ENCODE data around the gene DISC1. TPM values are rescaled to one million over a fixed set of nuclear protein-coding genes. Genes with fewer than 3 reads are reported as not detected.

The DISC1 gene
- total and polyA plus RNA-seq, 2 experiments from 2014 or later = 2.1 to 6.5 TPM

DNA sequence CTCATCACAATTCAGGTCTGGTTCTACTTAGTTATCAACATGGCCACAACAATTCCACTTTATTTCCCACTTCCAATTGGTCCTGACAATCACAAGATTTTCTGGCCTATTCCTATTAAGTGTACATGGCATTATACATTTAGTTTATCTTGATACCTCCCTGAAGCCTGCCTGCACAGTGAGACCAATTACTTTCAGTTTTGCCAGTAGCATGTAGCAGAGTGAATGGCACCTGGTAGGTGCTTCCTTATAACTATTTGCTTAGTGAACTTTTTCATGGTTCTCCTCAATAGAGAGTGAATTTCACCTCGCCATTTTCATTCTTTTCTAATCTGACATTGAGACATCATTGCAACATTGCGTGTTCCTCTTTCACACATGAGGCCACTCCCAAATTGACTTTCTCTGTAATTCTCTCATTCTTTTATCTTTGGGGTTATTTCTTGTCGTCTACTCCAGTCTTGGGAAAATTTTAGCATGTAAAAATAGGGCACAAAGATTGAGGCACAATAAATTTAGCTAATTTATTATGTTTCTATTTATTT is 124.3 kb downstream of the DISC1 start:
- H3K4me3 ChIP-seq = no peak overlapping the region
- no peak overlapping the region for H3K27ac ChIP-seq (ENCODE audit: low read depth)
- no peak overlapping the region for H2AFZ ChIP-seq
- Mint-ChIP-seq H3K4me3 (no peak overlapping the region), H3K27ac (no peak overlapping the region), H3K4me1 (no peaks in the 10 kb centered on the region), H3K36me3 (ENCODE audit: low read depth) (peaks cover 27% of the 10 kb centered on the region), H3K27me3 (ENCODE audit: insufficient read depth, low read depth, poor library complexity) (peaks cover 4% of the 10 kb centered on the region), H3K9me3 (peaks cover 21% of the 10 kb centered on the region)
- no peaks in the 10 kb centered on the region for H3K79me2 ChIP-seq (replicated peaks; ENCODE audit: insufficient read depth)
- no peak for DNase-seq (ENCODE audit: low spot score)
- peaks cover 4% of the 10 kb centered on the region; the same call in 1 of the 2 replicates for H3K36me3 ChIP-seq (ENCODE audit: insufficient read depth)
- no peaks in the 10 kb centered on the region for H3K27me3 ChIP-seq (ENCODE audit: insufficient read depth)
- H3K4me1 ChIP-seq (ENCODE audit: insufficient read depth) = no peaks in the 10 kb centered on the region
- no peaks in the 10 kb centered on the region for H3F3A ChIP-seq (replicated peaks; ENCODE audit: low read depth)
- 0 out of 2 replicates have a peak, but pooled peaks cover 4% of the 10 kb centered on the region for H3K9me2 ChIP-seq (ENCODE audit: insufficient read depth)
- no peak overlapping the region for H3K4me2 ChIP-seq
- H4K20me1 ChIP-seq (replicated peaks; ENCODE audit: insufficient read depth) = no peaks in the 10 kb centered on the region
- no peak for ATAC-seq
- no peak for TF ChIP-seq JUNB (IDR thresholded peaks at IDR 0.05; ENCODE audit: unreplicated experiment)
- TF ChIP-seq EZH2phosphoT487 (IDR thresholded peaks at IDR 0.05; ENCODE audit: unreplicated experiment) = no peak
- TF ChIP-seq CREB1 (CRISPR knock-in tag; IDR thresholded peaks at IDR 0.05; ENCODE audit: low read depth) = no peak
- TF ChIP-seq, protein P1, sequence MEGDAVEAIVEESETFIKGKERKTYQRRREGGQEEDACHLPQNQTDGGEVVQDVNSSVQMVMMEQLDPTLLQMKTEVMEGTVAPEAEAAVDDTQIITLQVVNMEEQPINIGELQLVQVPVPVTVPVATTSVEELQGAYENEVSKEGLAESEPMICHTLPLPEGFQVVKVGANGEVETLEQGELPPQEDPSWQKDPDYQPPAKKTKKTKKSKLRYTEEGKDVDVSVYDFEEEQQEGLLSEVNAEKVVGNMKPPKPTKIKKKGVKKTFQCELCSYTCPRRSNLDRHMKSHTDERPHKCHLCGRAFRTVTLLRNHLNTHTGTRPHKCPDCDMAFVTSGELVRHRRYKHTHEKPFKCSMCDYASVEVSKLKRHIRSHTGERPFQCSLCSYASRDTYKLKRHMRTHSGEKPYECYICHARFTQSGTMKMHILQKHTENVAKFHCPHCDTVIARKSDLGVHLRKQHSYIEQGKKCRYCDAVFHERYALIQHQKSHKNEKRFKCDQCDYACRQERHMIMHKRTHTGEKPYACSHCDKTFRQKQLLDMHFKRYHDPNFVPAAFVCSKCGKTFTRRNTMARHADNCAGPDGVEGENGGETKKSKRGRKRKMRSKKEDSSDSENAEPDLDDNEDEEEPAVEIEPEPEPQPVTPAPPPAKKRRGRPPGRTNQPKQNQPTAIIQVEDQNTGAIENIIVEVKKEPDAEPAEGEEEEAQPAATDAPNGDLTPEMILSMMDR (conservative IDR thresholded peaks at IDR 0.05; ENCODE audit: low read depth in 2 of 2) = no peak
- TF ChIP-seq ZNF331 (CRISPR knock-in tag; IDR thresholded peaks at IDR 0.05; ENCODE audit: low read depth) = no peak
- no peak for TF ChIP-seq EZH2 (IDR thresholded peaks at IDR 0.05; ENCODE audit: low read depth, unreplicated experiment)
- no peak for TF ChIP-seq ZNF114 (CRISPR knock-in tag; IDR thresholded peaks at IDR 0.05)
- TF ChIP-seq, protein P2, sequence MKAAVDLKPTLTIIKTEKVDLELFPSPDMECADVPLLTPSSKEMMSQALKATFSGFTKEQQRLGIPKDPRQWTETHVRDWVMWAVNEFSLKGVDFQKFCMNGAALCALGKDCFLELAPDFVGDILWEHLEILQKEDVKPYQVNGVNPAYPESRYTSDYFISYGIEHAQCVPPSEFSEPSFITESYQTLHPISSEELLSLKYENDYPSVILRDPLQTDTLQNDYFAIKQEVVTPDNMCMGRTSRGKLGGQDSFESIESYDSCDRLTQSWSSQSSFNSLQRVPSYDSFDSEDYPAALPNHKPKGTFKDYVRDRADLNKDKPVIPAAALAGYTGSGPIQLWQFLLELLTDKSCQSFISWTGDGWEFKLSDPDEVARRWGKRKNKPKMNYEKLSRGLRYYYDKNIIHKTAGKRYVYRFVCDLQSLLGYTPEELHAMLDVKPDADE (IDR thresholded peaks at IDR 0.05) = no peak
- no peak for TF ChIP-seq STAT1 (IDR thresholded peaks at IDR 0.05; ENCODE audit: unreplicated experiment)
- TF ChIP-seq, protein P3, sequence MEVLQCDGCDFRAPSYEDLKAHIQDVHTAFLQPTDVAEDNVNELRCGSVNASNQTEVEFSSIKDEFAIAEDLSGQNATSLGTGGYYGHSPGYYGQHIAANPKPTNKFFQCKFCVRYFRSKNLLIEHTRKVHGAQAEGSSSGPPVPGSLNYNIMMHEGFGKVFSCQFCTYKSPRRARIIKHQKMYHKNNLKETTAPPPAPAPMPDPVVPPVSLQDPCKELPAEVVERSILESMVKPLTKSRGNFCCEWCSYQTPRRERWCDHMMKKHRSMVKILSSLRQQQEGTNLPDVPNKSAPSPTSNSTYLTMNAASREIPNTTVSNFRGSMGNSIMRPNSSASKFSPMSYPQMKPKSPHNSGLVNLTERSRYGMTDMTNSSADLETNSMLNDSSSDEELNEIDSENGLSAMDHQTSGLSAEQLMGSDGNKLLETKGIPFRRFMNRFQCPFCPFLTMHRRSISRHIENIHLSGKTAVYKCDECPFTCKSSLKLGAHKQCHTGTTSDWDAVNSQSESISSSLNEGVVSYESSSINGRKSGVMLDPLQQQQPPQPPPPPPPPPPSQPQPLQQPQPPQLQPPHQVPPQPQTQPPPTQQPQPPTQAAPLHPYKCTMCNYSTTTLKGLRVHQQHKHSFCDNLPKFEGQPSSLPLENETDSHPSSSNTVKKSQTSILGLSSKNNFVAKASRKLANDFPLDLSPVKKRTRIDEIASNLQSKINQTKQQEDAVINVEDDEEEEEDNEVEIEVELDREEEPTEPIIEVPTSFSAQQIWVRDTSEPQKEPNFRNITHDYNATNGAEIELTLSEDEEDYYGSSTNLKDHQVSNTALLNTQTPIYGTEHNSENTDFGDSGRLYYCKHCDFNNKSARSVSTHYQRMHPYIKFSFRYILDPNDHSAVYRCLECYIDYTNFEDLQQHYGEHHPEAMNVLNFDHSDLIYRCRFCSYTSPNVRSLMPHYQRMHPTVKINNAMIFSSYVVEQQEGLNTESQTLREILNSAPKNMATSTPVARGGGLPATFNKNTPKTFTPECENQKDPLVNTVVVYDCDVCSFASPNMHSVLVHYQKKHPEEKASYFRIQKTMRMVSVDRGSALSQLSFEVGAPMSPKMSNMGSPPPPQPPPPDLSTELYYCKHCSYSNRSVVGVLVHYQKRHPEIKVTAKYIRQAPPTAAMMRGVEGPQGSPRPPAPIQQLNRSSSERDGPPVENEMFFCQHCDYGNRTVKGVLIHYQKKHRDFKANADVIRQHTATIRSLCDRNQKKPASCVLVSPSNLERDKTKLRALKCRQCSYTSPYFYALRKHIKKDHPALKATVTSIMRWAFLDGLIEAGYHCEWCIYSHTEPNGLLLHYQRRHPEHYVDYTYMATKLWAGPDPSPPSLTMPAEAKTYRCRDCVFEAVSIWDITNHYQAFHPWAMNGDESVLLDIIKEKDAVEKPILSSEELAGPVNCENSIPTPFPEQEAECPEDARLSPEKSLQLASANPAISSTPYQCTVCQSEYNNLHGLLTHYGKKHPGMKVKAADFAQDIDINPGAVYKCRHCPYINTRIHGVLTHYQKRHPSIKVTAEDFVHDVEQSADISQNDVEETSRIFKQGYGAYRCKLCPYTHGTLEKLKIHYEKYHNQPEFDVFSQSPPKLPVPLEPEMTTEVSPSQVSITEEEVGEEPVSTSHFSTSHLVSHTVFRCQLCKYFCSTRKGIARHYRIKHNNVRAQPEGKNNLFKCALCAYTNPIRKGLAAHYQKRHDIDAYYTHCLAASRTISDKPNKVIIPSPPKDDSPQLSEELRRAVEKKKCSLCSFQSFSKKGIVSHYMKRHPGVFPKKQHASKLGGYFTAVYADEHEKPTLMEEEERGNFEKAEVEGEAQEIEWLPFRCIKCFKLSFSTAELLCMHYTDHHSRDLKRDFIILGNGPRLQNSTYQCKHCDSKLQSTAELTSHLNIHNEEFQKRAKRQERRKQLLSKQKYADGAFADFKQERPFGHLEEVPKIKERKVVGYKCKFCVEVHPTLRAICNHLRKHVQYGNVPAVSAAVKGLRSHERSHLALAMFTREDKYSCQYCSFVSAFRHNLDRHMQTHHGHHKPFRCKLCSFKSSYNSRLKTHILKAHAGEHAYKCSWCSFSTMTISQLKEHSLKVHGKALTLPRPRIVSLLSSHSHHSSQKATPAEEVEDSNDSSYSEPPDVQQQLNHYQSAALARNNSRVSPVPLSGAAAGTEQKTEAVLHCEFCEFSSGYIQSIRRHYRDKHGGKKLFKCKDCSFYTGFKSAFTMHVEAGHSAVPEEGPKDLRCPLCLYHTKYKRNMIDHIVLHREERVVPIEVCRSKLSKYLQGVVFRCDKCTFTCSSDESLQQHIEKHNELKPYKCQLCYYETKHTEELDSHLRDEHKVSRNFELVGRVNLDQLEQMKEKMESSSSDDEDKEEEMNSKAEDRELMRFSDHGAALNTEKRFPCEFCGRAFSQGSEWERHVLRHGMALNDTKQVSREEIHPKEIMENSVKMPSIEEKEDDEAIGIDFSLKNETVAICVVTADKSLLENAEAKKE (CRISPR knock-in tag; IDR thresholded peaks at IDR 0.05) = no peak
- no peak for TF ChIP-seq NANOG (IDR thresholded peaks at IDR 0.05; ENCODE audit: borderline replicate concordance)
- TF ChIP-seq, protein P4, sequence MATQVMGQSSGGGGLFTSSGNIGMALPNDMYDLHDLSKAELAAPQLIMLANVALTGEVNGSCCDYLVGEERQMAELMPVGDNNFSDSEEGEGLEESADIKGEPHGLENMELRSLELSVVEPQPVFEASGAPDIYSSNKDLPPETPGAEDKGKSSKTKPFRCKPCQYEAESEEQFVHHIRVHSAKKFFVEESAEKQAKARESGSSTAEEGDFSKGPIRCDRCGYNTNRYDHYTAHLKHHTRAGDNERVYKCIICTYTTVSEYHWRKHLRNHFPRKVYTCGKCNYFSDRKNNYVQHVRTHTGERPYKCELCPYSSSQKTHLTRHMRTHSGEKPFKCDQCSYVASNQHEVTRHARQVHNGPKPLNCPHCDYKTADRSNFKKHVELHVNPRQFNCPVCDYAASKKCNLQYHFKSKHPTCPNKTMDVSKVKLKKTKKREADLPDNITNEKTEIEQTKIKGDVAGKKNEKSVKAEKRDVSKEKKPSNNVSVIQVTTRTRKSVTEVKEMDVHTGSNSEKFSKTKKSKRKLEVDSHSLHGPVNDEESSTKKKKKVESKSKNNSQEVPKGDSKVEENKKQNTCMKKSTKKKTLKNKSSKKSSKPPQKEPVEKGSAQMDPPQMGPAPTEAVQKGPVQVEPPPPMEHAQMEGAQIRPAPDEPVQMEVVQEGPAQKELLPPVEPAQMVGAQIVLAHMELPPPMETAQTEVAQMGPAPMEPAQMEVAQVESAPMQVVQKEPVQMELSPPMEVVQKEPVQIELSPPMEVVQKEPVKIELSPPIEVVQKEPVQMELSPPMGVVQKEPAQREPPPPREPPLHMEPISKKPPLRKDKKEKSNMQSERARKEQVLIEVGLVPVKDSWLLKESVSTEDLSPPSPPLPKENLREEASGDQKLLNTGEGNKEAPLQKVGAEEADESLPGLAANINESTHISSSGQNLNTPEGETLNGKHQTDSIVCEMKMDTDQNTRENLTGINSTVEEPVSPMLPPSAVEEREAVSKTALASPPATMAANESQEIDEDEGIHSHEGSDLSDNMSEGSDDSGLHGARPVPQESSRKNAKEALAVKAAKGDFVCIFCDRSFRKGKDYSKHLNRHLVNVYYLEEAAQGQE (IDR thresholded peaks at IDR 0.05; ENCODE audit: unreplicated experiment) = no peak
- TF ChIP-seq POLR2AphosphoS5 (IDR thresholded peaks at IDR 0.05; ENCODE audit: low read depth) = no peak
